Mucosa of descending colon (tissue), 3 donors: Measurements from ENCODE around the gene MFN1. TPM values are rescaled to one million over a fixed set of nuclear protein-coding genes. Genes with fewer than 3 reads are reported as not detected.

Source experiments
- ATAC-seq: fragments of 200-7000 bp; cut with Tn5 transposase; one replicate; pipeline ENCODE4 v1.9.1; 2020; ENCODE audit warnings: mild to moderate bottlenecking, moderate library complexity
- DNase-seq, 3 donors: peaks; one replicate each; pipeline ENCODE4 v3.0.0-alpha.2; 2020
- H3K36me3 ChIP-seq: fragments of 200-600 bp; one replicate; pipeline ENCODE4 v1.8.0; 2021; ENCODE audit warnings: low read depth, mild to moderate bottlenecking
- H3K4me1 ChIP-seq: fragments of 200-600 bp; one replicate; pipeline ENCODE4 v1.8.0; 2021; ENCODE audit warnings: low read depth, mild to moderate bottlenecking
- H3K4me3 ChIP-seq: fragments of 200-600 bp; one replicate; pipeline ENCODE4 v1.8.0; 2021; ENCODE audit warnings: mild to moderate bottlenecking
- H3K9me3 ChIP-seq: fragments of 200-600 bp; one replicate; pipeline ENCODE4 v1.8.0; 2021; ENCODE audit warnings: mild to moderate bottlenecking
- CTCF ChIP-seq: fragments of 200-600 bp; IDR thresholded peaks from one replicate; pipeline ENCODE4 v1.8.0; 2022; ENCODE audit warnings: antibody characterized with exemption, mild to moderate bottlenecking
- intact Hi-C, 2 donors: fragments of 100-400 bp; cut with DNase I in 1 of 2; cut with micrococcal nuclease in 1 of 2; formaldehyde crosslinking; loops; one replicate each; pipeline versions ENCODE4 v1.11.0 to v1.11.1; 2022; cut with DNase I, micrococcal nuclease
- total RNA-seq, 3 donors: library from RNA; stranded (reverse); fragmentation: NEBNext Ultra II Directional in 2 of 3; extraction: Animal tissue kit (Norgen Biotek cat#: 25700) in 2 of 3; gene quantifications; one replicate each; pipeline versions ENCODE4 v1.2.1 to v1.2.4, GENCODE V29; 2021 to 2023
- donor health status: DM: no; HTN: no; CAD: no; lungs with moderate emphysema.
- donor health status: DM: no; HTN: no; CAD: no.
- donor health status: DM: no; HTN: yes; CAD: no.

The MFN1 gene
- total RNA-seq, 3 donors from 2014 or later, result 55.2 to 68.4 (median 61.8) TPM

- no peaks in the 10 kb centered on the region for H3K9me3 ChIP-seq
- H3K4me3 ChIP-seq, result no peak overlapping the region
- intact Hi-C loops, result no loop called here
- no peaks in the 10 kb centered on the region for H3K4me1 ChIP-seq
- ATAC-seq (no peak), DNase-seq (no peak)
- no peak for TF ChIP-seq CTCF
- no peaks in the 10 kb centered on the region for H3K36me3 ChIP-seq
Measured at GRCh38 chr3:179391906-179392305, 44.4 kb downstream of the MFN1 start.

GRCh38 chr3:179398574-179399231 lies 51.2 kb downstream of the MFN1 start:
- DNase-seq, result no peak
- ATAC-seq, result no peak
- H3K4me1 ChIP-seq, result no peaks in the 10 kb centered on the region
- no peak overlapping the region for H3K4me3 ChIP-seq
- no peaks in the 10 kb centered on the region for H3K36me3 ChIP-seq
- no peaks in the 10 kb centered on the region for H3K9me3 ChIP-seq
- intact Hi-C loops, result no loop called here
- TF ChIP-seq CTCF, result no peak

- Histone ChIP-seq H3K4me3 (no peak overlapping the region), H3K9me3 (no peaks in the 10 kb centered on the region), H3K4me1 (no peaks in the 10 kb centered on the region), H3K36me3 (no peaks in the 10 kb centered on the region)
- no peak for ATAC-seq
- no peak for TF ChIP-seq CTCF
- DNase-seq, result no peak
- intact Hi-C loops, result no loop called here
Measured at GRCh38 chr3:179401561-179401960, 54.1 kb downstream of the MFN1 start.

GRCh38 chr3:179402963-179403362 lies 55.5 kb downstream of the MFN1 start:
- no peak for ATAC-seq
- Histone ChIP-seq H3K9me3 (no peaks in the 10 kb centered on the region), H3K4me3 (no peak overlapping the region), H3K36me3 (no peaks in the 10 kb centered on the region), H3K4me1 (no peaks in the 10 kb centered on the region)
- intact Hi-C loops, result no loop called here
- TF ChIP-seq CTCF, result no peak
- no peak for DNase-seq

GRCh38 chr3:179404307-179404706 lies 56.8 kb downstream of the MFN1 start:
- no peaks in the 10 kb centered on the region for H3K36me3 ChIP-seq
- TF ChIP-seq CTCF, result no peak
- H3K9me3 ChIP-seq, result no peaks in the 10 kb centered on the region
- ATAC-seq, result no peak
- H3K4me1 ChIP-seq, result no peaks in the 10 kb centered on the region
- intact Hi-C loops, result no loop called here
- no peak overlapping the region for H3K4me3 ChIP-seq
- no peak for DNase-seq

GRCh38 chr3:179410331-179410730 lies 62.8 kb downstream of the MFN1 start:
- no peak overlapping the region for H3K4me3 ChIP-seq
- H3K9me3 ChIP-seq, result no peaks in the 10 kb centered on the region
- no peak for DNase-seq
- no peaks in the 10 kb centered on the region for H3K4me1 ChIP-seq
- ATAC-seq, result no peak
- intact Hi-C loops, result no loop called here
- no peak for TF ChIP-seq CTCF
- H3K36me3 ChIP-seq, result no peaks in the 10 kb centered on the region
